Urinary bladder (tissue), 4 donors: Measurements from ENCODE around the gene HERPUD2. TPM values are rescaled to one million over a fixed set of nuclear protein-coding genes. Genes with fewer than 3 reads are reported as not detected.

Experiments used
- DNase-seq: peaks from one replicate; pipeline ENCODE4 v3.0.0-alpha.2; 2015; ENCODE audit errors: extremely low spot score
- H3K27ac ChIP-seq: one replicate; pipeline ENCODE4 v1.5.1; 2013; ENCODE audit warnings: low read depth, mild to moderate bottlenecking, moderate library complexity
- H3K36me3 ChIP-seq: one replicate; pipeline ENCODE4 v1.6.1; 2013; ENCODE audit warnings: mild to moderate bottlenecking, moderate library complexity; ENCODE audit not compliant: insufficient read depth
- H3K4me1 ChIP-seq: one replicate; pipeline ENCODE4 v1.6.1; 2013; ENCODE audit warnings: mild to moderate bottlenecking, moderate library complexity; ENCODE audit not compliant: insufficient read depth
- H3K4me3 ChIP-seq: one replicate; pipeline ENCODE4 v1.5.1; 2013; ENCODE audit warnings: low read depth, low read length
- WGBS: extraction: QIAGEN DNeasy Blood & Tissue Kit; methylation state at CpG from one replicate; pipeline ENCODE4 v1.1.7; 2013; 5-methylcytosine and 5-hydroxymethylcytosine counted together
- polyA plus RNA-seq: library from polyadenylated mRNA; stranded (reverse); fragments of 200-250 nt; gene quantifications from one replicate; pipeline ENCODE4 v1.2.3, GENCODE V29; 2013
- total RNA-seq: library from RNA; depleted of rRNA; stranded (reverse); fragments of >200 nt; gene quantifications from one replicate; pipeline ENCODE4 v1.2.3, GENCODE V29; 2014
- donor health status: healthy with polysubstance abuse.
- donor health status: healthy.

Gene HERPUD2
- total and polyA plus RNA-seq, 2 donors: 24.6 to 27.4 TPM

DNA sequence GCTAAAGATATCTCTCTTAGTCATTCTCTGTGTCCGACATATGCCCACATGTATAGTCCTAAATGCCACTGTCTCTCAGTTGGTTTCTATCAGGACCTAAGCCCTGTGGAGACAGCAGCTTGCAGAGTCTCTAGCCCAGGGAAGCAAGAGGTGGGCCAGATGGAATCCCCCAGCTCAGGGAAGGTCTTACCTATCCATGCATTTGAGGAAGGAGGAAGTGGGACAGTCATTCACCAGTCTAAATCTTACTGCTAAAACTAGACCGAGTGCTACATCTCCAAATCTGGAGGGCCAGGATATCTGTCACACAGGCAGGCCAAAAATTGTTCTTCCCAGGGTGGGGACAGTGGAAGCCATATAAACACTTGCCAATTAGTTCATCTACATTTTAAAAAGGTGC is 26.4 kb upstream of the HERPUD2 start:
- Histone ChIP-seq H3K4me1 (no peaks in the 10 kb centered on the region), H3K36me3 (no peaks in the 10 kb centered on the region), H3K4me3 (no peak overlapping the region), H3K27ac (no peak overlapping the region)
- WGBS: 86% methylated on average over 2 of the region's 2 CpGs
- no peak for DNase-seq

DNA sequence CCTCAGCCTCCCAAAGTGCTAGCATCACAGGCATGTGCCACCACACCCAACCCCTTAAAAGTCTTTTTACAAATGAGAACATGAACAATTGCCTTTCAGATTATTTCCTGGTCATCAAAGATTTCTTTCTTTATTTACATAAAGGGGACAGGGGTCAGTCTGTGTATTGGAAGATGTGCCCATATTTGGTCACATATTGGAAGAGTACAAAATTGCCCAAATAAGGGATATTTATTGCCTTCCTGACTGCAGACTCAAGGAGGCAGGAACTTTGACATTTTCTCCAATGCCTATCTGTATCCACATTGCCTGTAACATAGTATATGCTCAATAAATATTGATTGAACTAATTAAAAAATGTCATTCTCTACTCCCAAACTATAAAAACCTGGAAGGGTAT is 25.9 kb upstream of the HERPUD2 start:
- Histone ChIP-seq H3K36me3 (no peaks in the 10 kb centered on the region), H3K4me1 (no peaks in the 10 kb centered on the region), H3K4me3 (no peak overlapping the region), H3K27ac (no peak overlapping the region)
- no peak for DNase-seq

DNA sequence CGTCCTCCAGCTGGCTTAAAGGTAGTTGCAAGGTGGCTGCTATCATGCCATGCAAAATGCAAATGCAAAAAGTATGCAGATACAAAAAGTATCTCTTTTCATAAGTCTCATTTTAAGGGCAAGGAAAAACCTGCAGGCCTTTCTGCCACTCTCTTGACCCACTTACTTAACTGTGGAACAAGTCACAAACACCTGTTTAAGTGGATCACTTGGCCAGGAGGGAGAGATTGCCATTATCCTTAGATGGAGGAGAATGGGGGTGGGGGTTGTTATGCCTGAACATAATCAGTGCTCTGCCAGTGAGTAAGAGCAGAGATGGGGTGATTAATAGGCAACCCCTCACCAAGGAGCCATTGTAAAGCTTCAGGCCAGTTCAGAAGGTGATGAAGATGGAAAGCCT is 25.1 kb upstream of the HERPUD2 start:
- Histone ChIP-seq H3K4me1 (no peaks in the 10 kb centered on the region), H3K36me3 (no peaks in the 10 kb centered on the region), H3K27ac (no peak overlapping the region), H3K4me3 (no peak overlapping the region)
- no peak for DNase-seq
- WGBS: 98% methylated on average over 1 of the region's 1 CpG

DNA sequence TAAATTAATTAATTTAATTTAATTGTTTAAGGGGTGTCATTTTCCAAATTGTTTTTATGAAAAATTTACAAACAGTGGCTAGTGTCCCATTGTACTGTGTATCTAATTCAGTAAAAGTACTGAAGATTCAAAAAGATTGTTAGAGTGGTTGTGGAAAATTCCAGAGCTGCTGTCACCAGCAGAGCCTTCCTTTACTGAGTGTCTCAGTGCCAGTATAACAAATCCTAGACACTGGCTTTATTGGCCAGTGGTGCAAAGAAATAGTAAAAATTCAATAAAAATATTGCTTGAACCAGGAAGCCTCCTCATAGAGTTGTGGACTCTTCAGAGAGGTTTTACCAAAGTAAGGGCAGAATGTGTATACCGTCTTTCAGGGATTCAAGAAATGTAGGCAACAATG is 23.1 kb upstream of the HERPUD2 start:
- H3K4me3 ChIP-seq: no peak overlapping the region
- DNase-seq: no peak
- H3K27ac ChIP-seq: no peak overlapping the region
- no peaks in the 10 kb centered on the region for H3K36me3 ChIP-seq
- 87% methylated on average over 1 of the region's 1 CpG for WGBS
- no peaks in the 10 kb centered on the region for H3K4me1 ChIP-seq

DNA sequence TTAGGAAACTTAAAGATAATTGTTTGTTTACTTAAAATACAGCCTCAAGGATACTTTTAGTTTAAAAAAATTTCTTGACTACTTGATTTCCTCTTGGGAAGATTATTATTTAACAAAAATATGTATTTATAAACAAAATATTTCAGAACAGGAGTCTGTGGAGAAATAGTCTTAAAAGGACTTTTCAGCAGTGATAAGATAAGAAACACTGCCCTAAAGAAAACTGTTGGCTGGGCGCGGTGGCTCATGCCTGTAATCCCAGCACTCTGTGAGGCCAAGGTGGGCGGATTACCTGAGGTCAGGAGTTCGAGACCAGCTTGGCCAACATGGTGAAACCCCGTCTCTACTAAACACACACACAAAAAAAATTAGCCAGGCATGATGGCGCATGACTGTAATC is 22.6 kb upstream of the HERPUD2 start:
- H3K4me1 ChIP-seq: no peaks in the 10 kb centered on the region
- 45% methylated on average over 6 of the region's 6 CpGs for WGBS
- H3K4me3 ChIP-seq: no peak overlapping the region
- DNase-seq: no peak
- no peaks in the 10 kb centered on the region for H3K36me3 ChIP-seq
- no peak overlapping the region for H3K27ac ChIP-seq

DNA sequence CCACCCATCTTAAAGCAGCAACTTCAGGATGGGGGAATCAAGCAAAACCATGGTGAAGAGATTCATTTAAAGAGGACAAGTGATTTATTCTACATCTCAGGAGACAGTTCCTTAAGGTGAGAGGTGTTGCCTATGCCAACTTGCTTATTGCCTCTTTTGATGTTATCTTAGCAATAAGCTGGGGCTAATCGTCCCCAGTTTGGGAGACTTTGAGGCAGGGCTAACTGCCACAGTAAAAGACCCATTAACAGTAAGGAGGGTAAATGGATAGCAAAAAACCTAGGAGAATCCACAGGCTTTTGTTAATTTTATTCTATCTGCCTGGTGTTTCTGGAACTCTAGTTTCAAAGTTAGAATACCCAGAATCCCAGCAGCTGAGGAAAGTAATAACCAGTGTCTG is 22.1 kb upstream of the HERPUD2 start:
- 14% methylated on average over 1 of the region's 1 CpG for WGBS
- Histone ChIP-seq H3K27ac (no peak overlapping the region), H3K36me3 (no peaks in the 10 kb centered on the region), H3K4me1 (no peaks in the 10 kb centered on the region), H3K4me3 (no peak overlapping the region)
- DNase-seq: no peak

DNA sequence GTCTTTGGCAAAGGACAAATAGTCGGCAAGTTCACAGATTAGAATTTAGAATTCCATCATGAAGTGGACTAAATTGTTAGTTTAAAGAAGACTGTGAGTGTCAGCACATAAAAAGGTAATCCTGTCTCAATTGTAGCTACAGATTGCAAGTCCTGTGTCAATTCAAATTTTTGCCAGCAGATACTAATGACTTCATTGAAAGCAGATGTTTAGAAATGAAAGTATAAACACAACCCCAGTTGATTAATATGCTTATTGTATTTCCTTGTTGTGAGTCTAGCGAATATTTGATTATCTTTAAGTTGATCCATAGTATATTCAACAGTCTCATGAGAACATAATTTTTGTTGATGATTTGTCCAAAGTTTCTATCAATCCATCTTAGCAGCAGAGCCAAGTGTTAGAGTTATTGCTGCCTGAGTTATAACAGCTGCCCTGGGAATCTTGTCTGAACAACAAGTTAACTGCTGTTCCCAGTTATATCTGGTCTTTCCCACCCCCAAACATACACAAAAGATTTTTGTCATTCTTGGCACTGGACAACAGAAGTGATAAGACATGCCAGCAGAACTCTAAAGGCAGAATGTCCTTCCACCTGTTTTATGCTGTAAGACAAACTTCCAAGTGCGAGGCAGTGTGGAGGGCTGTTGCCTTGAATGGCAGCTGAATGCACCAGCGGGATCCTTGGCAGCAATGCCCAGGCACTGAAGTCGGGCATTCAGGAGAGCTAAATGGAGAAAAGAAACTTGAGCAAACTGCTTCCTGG is 21.3 kb upstream of the HERPUD2 start:
- no peaks in the 10 kb centered on the region for H3K4me1 ChIP-seq
- H3K4me3 ChIP-seq: no peak overlapping the region
- 20% methylated on average over 5 of the region's 5 CpGs for WGBS
- no peak overlapping the region for H3K27ac ChIP-seq
- H3K36me3 ChIP-seq: no peaks in the 10 kb centered on the region
- DNase-seq: no peak

DNA sequence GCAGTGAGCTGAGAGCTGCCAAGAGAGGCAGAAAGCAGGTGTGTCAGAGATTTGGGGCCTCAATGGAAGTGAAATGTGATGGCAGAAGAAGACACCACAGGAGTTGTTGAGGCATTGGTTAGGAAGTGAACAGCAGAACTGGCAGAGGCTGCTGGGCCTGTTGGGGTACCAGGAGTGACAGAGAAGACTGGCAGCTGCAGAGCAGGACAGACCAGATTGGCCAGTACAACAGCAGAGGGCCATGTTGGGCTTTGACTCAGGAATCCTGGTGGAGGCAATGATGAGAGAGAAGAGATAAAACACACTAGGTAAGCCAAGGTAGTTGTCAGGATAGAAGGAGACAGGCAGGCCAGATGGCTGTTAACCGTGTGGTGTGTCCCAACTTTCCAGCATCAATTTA is 19.9 kb upstream of the HERPUD2 start:
- no peak overlapping the region for H3K4me3 ChIP-seq
- no peaks in the 10 kb centered on the region for H3K4me1 ChIP-seq
- no peak overlapping the region for H3K27ac ChIP-seq
- H3K36me3 ChIP-seq: no peaks in the 10 kb centered on the region
- DNase-seq: no peak
- 97% methylated on average over 1 of the region's 1 CpG for WGBS

DNA sequence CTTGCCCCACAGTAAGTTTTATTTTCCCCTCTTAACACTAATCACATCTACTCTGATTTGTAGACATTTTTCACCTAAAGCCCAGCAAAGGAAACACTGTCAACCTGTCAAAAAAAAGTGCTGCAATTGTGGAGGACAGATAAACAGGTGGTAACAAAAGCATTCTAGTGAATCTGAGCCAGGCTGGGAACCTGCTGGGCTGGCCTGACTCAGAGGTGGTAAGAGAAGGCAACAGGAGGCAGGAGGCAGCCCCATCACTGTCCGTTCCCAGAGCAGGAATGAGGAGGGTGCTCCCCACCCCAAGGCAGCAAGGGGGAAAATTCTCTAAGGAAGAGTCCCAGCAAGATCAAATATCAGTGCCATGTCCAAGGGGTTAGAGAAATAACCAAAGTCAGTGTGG is 19.5 kb upstream of the HERPUD2 start:
- H3K4me1 ChIP-seq: no peaks in the 10 kb centered on the region
- no peak overlapping the region for H3K4me3 ChIP-seq
- no peak overlapping the region for H3K27ac ChIP-seq
- 93% methylated on average over 1 of the region's 1 CpG for WGBS
- no peak for DNase-seq
- H3K36me3 ChIP-seq: no peaks in the 10 kb centered on the region

DNA sequence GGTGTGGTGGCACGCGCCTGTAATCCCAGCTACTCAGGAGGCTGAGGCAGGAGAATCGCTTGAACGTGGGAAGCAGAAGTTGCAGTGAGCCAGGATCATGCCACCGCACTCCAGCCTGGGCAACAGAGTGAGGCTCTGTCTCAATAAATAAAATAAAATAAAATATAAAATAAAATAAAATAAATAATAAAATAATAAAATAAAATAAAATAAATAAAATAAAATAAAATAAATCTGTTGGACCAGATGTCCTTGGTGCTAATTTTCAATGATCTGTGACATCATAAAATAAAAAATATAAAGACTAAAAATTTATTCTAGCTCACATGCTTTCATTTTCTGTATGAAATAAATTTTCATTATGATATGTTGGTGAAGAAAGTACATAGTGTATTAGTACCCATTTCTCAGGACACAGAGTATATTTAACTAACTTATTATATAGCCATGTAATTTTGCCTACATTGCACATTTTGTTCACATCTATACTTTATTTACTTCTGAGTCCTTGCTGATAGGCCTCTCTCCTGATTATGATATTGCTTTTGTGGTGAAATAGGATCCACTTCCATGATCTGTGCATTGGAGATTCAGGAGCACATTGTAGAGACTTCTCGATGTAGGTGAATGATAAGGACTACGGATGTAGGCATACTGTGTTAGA is 17.8 kb upstream of the HERPUD2 start:
- Histone ChIP-seq H3K4me1 (no peaks in the 10 kb centered on the region), H3K36me3 (no peaks in the 10 kb centered on the region), H3K27ac (no peak overlapping the region), H3K4me3 (no peak overlapping the region)
- DNase-seq: no peak
- WGBS: 97% methylated on average over 7 of the region's 7 CpGs

DNA sequence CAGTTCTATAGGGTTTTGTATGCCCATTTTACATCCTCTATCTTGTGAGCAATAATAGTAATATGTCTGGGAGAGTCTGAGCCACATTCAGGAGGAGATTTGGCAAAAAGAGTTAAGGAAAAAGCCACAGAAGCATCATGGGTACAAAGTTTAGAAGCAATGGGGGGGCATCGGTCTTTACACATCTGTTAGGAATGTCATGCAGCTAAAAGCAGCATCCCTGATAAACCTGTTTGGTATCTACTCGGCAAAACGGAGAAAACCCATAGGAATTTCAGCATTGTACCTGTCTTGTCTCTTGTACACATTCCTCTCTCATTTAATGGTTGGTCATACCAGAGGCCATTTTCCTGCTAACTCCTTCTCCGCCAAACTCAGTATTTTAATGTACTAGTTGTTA is 12.5 kb upstream of the HERPUD2 start:
- no peak for DNase-seq
- no peak overlapping the region for H3K4me3 ChIP-seq
- no peaks in the 10 kb centered on the region for H3K36me3 ChIP-seq
- WGBS: 59% methylated on average over 4 of the region's 4 CpGs
- H3K4me1 ChIP-seq: no peaks in the 10 kb centered on the region
- no peak overlapping the region for H3K27ac ChIP-seq

DNA sequence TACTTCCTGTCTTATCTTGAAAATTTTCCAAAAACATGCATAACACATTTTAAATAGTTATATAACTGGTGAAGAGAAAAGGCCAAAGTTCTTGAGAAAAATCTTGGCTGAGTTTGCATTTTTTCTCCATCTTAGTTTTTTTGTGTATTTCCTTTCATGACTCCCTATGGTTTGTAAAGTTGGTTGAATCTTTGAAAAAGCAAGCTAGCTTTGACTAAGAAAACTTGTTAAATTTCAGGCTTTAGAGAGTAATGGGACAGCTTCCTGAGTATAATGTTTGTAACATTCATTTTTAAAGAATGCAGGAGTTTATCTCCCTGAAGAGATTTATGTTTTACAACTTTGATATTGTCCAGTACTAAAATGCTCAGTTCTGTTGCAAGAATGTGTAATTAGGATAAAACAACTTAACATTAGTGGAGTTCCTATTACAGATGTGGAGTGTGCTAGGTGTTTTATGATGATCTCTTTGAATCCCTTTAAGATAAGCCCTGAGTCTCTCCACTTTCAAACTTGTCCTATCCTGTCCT is 11.1 kb upstream of the HERPUD2 start:
- DNase-seq: no peak
- Histone ChIP-seq H3K4me3 (no peak overlapping the region), H3K27ac (no peak overlapping the region), H3K4me1 (no peaks in the 10 kb centered on the region), H3K36me3 (no peaks in the 10 kb centered on the region)

DNA sequence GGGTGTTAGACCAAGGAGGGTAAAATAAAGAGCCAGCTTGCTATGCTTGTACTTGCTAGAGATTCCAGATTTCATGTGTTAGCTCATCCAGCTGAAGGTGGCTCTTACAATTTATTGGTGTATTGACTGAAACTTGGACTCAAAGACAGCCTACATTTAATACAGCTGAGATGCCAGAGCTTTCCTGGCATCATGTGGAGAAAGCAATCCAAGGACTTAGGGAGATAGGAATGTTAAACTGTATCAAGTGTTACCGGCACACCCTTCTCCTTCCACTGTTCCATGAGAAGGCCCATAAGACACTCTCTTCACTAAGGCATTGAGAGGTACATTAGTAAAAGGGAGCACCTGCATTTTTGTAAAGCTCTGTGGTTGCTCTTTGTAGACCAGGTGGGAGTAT is 9.3 kb upstream of the HERPUD2 start:
- 93% methylated on average over 1 of the region's 1 CpG for WGBS
- no peak for DNase-seq
- Histone ChIP-seq H3K4me1 (no peaks in the 10 kb centered on the region), H3K4me3 (no peak overlapping the region), H3K36me3 (no peaks in the 10 kb centered on the region), H3K27ac (no peak overlapping the region)

DNA sequence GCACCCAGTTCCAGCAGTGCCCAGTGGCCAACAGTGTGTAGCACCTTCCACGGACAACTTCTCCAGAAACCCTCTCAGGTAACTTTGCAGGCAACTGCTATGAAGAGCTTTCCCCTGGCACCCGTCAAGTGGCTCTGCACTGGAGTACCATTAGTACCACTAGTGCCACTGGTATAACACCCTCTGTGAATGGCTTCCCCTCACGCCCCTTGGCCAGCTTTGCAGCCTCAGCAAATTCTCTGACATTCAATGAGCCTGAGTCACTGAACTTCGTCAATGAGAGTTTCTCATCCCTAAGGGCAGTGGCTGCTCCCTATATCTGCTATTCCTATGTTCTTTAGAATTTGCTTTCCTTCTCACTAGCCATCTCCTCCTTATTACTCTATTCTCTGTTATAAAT is 7.6 kb upstream of the HERPUD2 start:
- H3K4me1 ChIP-seq: no peaks in the 10 kb centered on the region
- H3K4me3 ChIP-seq: no peak overlapping the region
- no peak for DNase-seq
- no peak overlapping the region for H3K27ac ChIP-seq
- no peaks in the 10 kb centered on the region for H3K36me3 ChIP-seq
- 95% methylated on average over 4 of the region's 4 CpGs for WGBS
